ENCODE data around the gene FAHD1. TPM values are rescaled to one million over a fixed set of nuclear protein-coding genes. Genes with fewer than 3 reads are reported as not detected.

FAHD1 gene
- total and polyA plus RNA-seq, 2 donors = 22.5 to 23.6 TPM

DNA sequence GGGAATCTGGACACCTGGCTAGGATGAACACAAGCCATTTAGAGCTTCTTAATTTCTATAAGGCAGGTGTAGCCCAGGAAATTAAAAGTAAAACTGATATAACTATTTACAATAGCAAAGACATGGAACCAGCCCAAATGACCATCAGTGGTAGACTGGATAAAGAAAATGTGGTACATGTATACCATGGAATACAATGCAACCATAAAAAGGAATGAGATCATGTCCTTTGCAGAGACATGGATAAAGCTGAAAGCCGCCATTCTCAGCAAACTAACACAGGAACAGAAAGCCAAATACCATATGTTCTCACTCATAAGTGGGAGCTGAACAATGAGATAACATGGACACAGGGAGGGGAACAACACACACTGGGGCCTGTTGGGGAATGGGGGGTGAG lies 19.4 kb downstream of the FAHD1 start:
- no peak overlapping the region for H3K27ac ChIP-seq (ENCODE audit: low read depth in 1 of 2, low read length in 1 of 2)
- peaks cover 3 to 13% of the 10 kb centered on the region in 2 donors for H3K27me3 ChIP-seq (ENCODE audit: control insufficient read depth in 2 of 2, insufficient read depth in 1 of 2, low read length in 1 of 2)
- H3K4me3 ChIP-seq (ENCODE audit: low read length in 2 of 2) = no peak overlapping the region
- WGBS = 93% methylated on average over 1 of the region's 1 CpG
- H3K9me3 ChIP-seq (ENCODE audit: control insufficient read depth in 2 of 2, insufficient read depth in 1 of 2, low read length in 1 of 2) = no peaks in the 10 kb centered on the region
- DNase-seq (ENCODE audit: low read depth in 6 of 9, low spot score in 9 of 9) = no peak
- no peaks in the 10 kb centered on the region for H3K36me3 ChIP-seq (ENCODE audit: control insufficient read depth in 2 of 2, insufficient read depth in 2 of 2, low read length in 1 of 2)
- H3K4me1 ChIP-seq (ENCODE audit: control insufficient read depth in 2 of 2, insufficient read depth in 2 of 2, low read length in 2 of 2) = no peaks in the 10 kb centered on the region

DNA sequence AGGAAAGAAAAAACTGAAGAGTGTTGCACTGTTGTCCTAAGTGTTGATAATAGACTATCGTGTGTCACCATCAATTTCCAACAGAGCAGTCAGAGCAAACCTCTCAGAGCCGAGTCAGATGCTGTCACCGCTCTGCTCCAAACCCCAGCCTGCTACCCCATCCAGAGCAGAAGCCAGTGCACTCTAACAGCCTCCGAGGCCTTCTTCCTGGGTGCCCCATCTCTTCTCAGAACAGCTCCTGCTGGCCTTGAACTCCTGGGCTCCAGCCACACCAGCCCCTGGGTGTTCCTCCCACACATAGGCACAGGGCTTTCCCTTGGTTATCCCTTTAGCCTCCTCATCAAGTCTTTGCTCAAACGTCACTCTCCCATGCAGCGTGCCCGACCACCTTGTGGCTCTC lies 24.0 kb downstream of the FAHD1 start:
- Histone ChIP-seq H3K36me3 (ENCODE audit: control insufficient read depth in 2 of 2, insufficient read depth in 2 of 2, low read length in 1 of 2) (no peaks in the 10 kb centered on the region), H3K27ac (ENCODE audit: low read depth in 1 of 2, low read length in 1 of 2) (no peak overlapping the region), H3K27me3 (ENCODE audit: control insufficient read depth in 2 of 2, insufficient read depth in 1 of 2, low read length in 1 of 2) (peaks cover 4 to 19% of the 10 kb centered on the region in 2 donors), H3K4me3 (ENCODE audit: low read length in 2 of 2) (no peak overlapping the region), H3K4me1 (ENCODE audit: control insufficient read depth in 2 of 2, insufficient read depth in 2 of 2, low read length in 2 of 2) (peaks cover 5 to 16% of the 10 kb centered on the region in 2 donors), H3K9me3 (ENCODE audit: control insufficient read depth in 2 of 2, insufficient read depth in 1 of 2, low read length in 1 of 2) (no peaks in the 10 kb centered on the region)
- no peak for DNase-seq (ENCODE audit: low read depth in 6 of 9, low spot score in 9 of 9)
- WGBS = 92% methylated on average over 7 of the region's 7 CpGs

DNA sequence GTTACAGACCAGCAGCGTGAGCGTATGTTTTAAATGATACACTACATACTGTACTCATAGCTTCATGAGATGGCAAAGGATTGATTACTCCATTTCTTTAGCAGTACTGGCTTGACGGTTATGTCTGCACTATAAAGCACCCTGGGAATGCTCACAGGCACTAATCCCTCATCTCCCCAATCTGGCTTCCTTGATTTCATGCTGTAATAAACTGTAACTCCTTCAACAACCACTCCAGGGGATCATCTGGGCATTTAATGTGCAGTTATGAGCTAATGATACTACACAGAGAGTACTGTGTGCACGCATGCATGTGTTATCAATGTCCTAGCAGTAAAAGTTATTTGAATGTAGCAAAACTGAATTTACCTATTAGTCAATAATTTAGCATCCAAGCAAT lies 24.8 kb downstream of the FAHD1 start:
- no peak overlapping the region for H3K4me3 ChIP-seq (ENCODE audit: low read length in 2 of 2)
- peaks cover 2 to 17% of the 10 kb centered on the region in 2 donors for H3K27me3 ChIP-seq (ENCODE audit: control insufficient read depth in 2 of 2, insufficient read depth in 1 of 2, low read length in 1 of 2)
- H3K9me3 ChIP-seq (ENCODE audit: control insufficient read depth in 2 of 2, insufficient read depth in 1 of 2, low read length in 1 of 2) = no peaks in the 10 kb centered on the region
- peaks cover 5 to 16% of the 10 kb centered on the region in 2 donors for H3K4me1 ChIP-seq (ENCODE audit: control insufficient read depth in 2 of 2, insufficient read depth in 2 of 2, low read length in 2 of 2)
- 73% methylated on average over 4 of the region's 4 CpGs for WGBS
- no peak for DNase-seq (ENCODE audit: low read depth in 6 of 9, low spot score in 9 of 9)
- H3K27ac ChIP-seq (ENCODE audit: low read depth in 1 of 2, low read length in 1 of 2) = no peak overlapping the region
- no peaks in the 10 kb centered on the region for H3K36me3 ChIP-seq (ENCODE audit: control insufficient read depth in 2 of 2, insufficient read depth in 2 of 2, low read length in 1 of 2)

DNA sequence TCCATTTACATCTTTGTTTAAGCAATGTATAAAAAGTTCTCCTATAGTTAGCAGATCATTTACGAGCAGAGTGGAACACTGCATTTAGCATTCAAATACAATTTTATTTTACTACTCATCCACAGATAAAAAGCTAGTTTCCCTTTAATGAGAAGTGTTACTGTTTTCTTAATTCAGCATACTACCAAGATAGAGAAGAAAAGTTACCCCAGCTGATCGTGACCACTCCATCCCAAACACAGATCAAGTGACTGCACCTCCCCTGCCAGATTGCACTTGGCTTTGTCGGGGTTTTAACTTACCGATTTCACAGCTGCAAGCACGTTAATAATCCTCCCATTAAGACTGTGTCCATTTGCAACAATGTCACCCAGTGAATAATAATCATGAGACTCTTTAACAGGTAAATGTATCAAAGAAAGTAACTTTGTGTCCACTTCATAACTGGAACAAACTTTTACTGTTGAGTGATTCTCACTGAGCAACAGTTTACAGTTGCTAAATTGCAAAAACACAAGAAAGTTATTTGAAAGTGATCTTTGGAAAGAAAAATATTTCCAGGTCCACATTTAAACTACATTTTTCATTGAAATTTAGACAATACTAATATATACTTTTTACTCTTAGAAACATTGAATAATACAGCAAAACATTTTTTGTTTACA lies 30.6 kb downstream of the FAHD1 start:
- DNase-seq (ENCODE audit: low read depth in 6 of 9, low spot score in 9 of 9) = no peak
- no peak overlapping the region for H3K4me3 ChIP-seq (ENCODE audit: low read length in 2 of 2)
- H3K27ac ChIP-seq (ENCODE audit: low read depth in 1 of 2, low read length in 1 of 2) = no peak overlapping the region
- peaks cover 7 to 16% of the 10 kb centered on the region in 2 donors for H3K4me1 ChIP-seq (ENCODE audit: control insufficient read depth in 2 of 2, insufficient read depth in 2 of 2, low read length in 2 of 2)
- peaks cover 9 to 58% of the 10 kb centered on the region in 2 donors for H3K27me3 ChIP-seq (ENCODE audit: control insufficient read depth in 2 of 2, insufficient read depth in 1 of 2, low read length in 1 of 2)
- WGBS = 56% methylated on average over 5 of the region's 5 CpGs
- H3K9me3 ChIP-seq (ENCODE audit: control insufficient read depth in 2 of 2, insufficient read depth in 1 of 2, low read length in 1 of 2) = no peaks in the 10 kb centered on the region
- no peaks in the 10 kb centered on the region for H3K36me3 ChIP-seq (ENCODE audit: control insufficient read depth in 2 of 2, insufficient read depth in 2 of 2, low read length in 1 of 2)

DNA sequence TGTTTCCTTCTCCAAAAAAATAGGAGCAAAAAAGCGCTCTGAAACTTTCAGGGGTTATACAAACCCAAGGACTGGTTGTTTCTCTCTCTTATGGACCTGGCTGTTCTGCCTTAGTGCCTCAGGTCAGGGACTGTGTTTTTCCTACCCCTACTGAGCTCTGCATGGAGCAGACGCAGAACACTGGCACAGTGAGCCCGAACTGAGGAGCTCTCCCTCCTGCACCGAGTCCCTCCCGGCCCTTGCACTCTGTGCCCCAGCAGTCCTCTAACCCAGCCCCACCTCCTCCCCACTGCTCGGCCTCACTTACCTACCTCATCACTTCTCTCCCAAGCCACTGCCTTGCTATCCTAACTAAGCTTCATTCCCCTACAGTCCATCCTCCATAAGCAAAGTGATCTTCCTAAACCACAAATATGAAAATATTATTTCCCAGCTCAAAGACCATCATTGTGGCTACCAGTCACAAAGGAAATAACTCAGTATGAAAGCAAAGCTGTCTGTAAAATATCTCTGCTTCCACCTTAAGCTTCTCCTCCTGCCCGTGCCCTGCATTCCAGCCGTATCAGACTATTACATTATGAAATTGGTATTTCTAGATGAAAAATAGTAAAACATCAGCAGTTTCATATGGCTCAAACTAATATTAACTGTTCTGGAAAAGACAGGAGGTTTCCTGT lies 31.3 kb downstream of the FAHD1 start:
- no peaks in the 10 kb centered on the region for H3K9me3 ChIP-seq (ENCODE audit: control insufficient read depth in 2 of 2, insufficient read depth in 1 of 2, low read length in 1 of 2)
- H3K27me3 ChIP-seq (ENCODE audit: control insufficient read depth in 2 of 2, insufficient read depth in 1 of 2, low read length in 1 of 2) = peaks cover 9 to 60% of the 10 kb centered on the region in 2 donors
- H3K4me3 ChIP-seq (ENCODE audit: low read length in 2 of 2) = no peak overlapping the region
- H3K27ac ChIP-seq (ENCODE audit: low read depth in 1 of 2, low read length in 1 of 2) = no peak overlapping the region
- WGBS = 20% methylated on average over 8 of the region's 8 CpGs
- no peak for DNase-seq (ENCODE audit: low read depth in 6 of 9, low spot score in 9 of 9)
- peaks cover 7 to 16% of the 10 kb centered on the region in 2 donors for H3K4me1 ChIP-seq (ENCODE audit: control insufficient read depth in 2 of 2, insufficient read depth in 2 of 2, low read length in 2 of 2)
- no peaks in the 10 kb centered on the region for H3K36me3 ChIP-seq (ENCODE audit: control insufficient read depth in 2 of 2, insufficient read depth in 2 of 2, low read length in 1 of 2)

DNA sequence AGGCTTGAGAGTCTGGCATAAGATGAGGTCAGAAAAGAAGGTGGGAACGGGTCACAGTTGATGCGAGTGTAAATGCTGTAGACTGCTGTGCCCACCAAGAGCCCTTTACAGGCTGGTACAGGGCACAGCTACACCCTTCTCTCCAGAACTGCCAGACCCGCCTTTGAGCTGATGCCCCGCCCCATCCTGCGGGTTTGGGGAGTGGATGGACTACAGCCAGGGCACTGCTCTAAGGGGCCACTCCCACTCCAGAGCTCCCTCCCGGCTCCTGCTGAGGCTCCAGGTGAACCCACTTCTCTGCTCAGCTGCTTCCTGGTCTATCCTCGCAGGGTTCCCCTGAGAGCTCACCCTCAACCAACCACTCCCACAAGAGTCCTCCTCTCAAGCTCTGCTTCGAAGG lies 32.6 kb downstream of the FAHD1 start:
- no peak for DNase-seq (ENCODE audit: low read depth in 6 of 9, low spot score in 9 of 9)
- H3K9me3 ChIP-seq (ENCODE audit: control insufficient read depth in 2 of 2, insufficient read depth in 1 of 2, low read length in 1 of 2) = no peaks in the 10 kb centered on the region
- H3K4me1 ChIP-seq (ENCODE audit: control insufficient read depth in 2 of 2, insufficient read depth in 2 of 2, low read length in 2 of 2) = peaks cover 4 to 11% of the 10 kb centered on the region in 2 donors
- H3K36me3 ChIP-seq (ENCODE audit: control insufficient read depth in 2 of 2, insufficient read depth in 2 of 2, low read length in 1 of 2) = no peaks in the 10 kb centered on the region
- WGBS = 35% methylated on average over 8 of the region's 8 CpGs
- H3K27me3 ChIP-seq (ENCODE audit: control insufficient read depth in 2 of 2, insufficient read depth in 1 of 2, low read length in 1 of 2) = peaks cover 9 to 66% of the 10 kb centered on the region in 2 donors
- H3K4me3 ChIP-seq (ENCODE audit: low read length in 2 of 2) = no peak overlapping the region
- no peak overlapping the region for H3K27ac ChIP-seq (ENCODE audit: low read depth in 1 of 2, low read length in 1 of 2)

DNA sequence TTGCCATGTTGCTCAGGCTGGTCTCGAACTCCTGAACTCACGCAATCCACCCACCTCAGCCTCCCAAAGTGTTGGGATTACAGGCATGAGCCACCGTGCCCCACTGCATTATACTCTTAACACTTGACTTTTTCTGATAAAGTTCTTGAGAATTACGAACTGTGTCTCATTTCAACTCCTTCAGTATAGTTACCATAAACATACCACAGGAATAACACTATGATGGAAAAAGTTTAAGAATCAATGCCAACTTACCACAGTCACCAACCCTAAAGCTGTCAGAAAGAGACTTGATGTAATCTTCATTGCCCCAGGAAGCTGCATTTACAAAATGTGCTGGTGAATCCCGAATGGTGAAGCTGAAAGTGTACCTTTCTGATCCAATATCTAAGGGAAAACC lies 34.7 kb downstream of the FAHD1 start:
- no peak for DNase-seq (ENCODE audit: low read depth in 6 of 9, low spot score in 9 of 9)
- Histone ChIP-seq H3K27me3 (ENCODE audit: control insufficient read depth in 2 of 2, insufficient read depth in 1 of 2, low read length in 1 of 2) (peaks cover 9 to 76% of the 10 kb centered on the region in 2 donors), H3K36me3 (ENCODE audit: control insufficient read depth in 2 of 2, insufficient read depth in 2 of 2, low read length in 1 of 2) (no peaks in the 10 kb centered on the region), H3K9me3 (ENCODE audit: control insufficient read depth in 2 of 2, insufficient read depth in 1 of 2, low read length in 1 of 2) (no peaks in the 10 kb centered on the region), H3K27ac (ENCODE audit: low read depth in 1 of 2, low read length in 1 of 2) (no peak overlapping the region), H3K4me1 (ENCODE audit: control insufficient read depth in 2 of 2, insufficient read depth in 2 of 2, low read length in 2 of 2) (peaks cover 0 to 2% of the 10 kb centered on the region in 2 donors), H3K4me3 (ENCODE audit: low read length in 2 of 2) (no peak overlapping the region)
- WGBS = 87% methylated on average over 5 of the region's 5 CpGs

DNA sequence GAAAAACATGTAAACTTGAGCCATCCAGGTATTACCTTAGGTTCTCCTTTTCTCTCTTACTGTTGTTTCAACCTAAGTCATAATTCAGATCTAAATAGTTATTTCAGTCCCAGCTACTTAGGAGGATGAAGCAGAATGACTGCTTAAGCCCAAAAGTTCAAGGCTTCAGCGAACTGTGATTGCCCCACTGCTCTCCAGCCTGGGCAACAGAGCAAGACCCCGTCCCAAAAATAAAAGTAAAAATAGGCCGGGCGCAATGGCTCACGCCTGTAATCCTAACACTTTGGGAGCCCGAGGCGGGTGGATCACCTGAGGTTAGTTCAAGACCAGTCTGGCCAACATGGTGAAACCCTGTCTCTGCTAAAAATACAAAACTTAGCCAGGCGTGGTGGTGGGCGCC lies 35.4 kb downstream of the FAHD1 start:
- H3K27me3 ChIP-seq (ENCODE audit: control insufficient read depth in 2 of 2, insufficient read depth in 1 of 2, low read length in 1 of 2) = peaks cover 9 to 75% of the 10 kb centered on the region in 2 donors
- no peak overlapping the region for H3K4me3 ChIP-seq (ENCODE audit: low read length in 2 of 2)
- no peaks in the 10 kb centered on the region for H3K36me3 ChIP-seq (ENCODE audit: control insufficient read depth in 2 of 2, insufficient read depth in 2 of 2, low read length in 1 of 2)
- no peak for DNase-seq (ENCODE audit: low read depth in 6 of 9, low spot score in 9 of 9)
- H3K9me3 ChIP-seq (ENCODE audit: control insufficient read depth in 2 of 2, insufficient read depth in 1 of 2, low read length in 1 of 2) = no peaks in the 10 kb centered on the region
- H3K4me1 ChIP-seq (ENCODE audit: control insufficient read depth in 2 of 2, insufficient read depth in 2 of 2, low read length in 2 of 2) = peaks cover 0 to 2% of the 10 kb centered on the region in 2 donors
- H3K27ac ChIP-seq (ENCODE audit: low read depth in 1 of 2, low read length in 1 of 2) = no peak overlapping the region
- WGBS = 93% methylated on average over 9 of the region's 9 CpGs

DNA sequence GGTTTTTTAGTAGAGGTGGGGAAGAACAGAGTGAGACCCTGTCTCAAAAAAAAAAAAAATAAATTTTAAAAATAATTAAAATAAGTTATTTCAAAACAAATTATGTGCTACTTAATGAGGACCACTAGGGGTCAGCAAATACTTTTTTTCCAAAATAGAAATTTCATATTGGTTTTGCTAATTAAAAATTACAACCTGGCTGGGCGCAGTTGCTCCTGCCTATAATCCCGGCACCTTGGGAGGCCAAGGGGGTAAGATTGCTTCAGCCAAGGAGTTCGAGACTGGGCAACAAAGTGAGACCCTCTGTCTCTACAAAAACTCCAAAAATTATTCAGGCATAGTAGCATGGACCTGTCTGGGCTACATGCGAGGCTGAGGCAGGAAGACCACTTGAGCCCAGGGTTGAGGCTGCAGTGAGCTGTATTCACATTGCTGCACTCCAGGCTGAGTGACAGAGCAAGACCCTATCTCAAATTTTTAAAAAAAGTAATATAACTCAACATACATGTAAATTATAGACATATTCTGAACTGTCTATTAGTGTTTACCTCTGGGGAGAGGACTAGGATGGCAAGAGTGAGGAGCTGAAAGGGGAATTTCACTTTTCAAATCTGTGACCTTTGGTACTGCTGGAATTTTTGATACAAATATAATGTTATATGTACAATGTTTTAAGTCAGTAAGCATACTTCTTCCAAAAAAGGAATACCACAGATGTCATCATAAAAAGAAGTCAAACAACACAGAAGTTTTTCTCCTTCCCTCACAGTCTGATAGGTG lies 36.9 kb downstream of the FAHD1 start:
- WGBS = 25% methylated on average over 4 of the region's 4 CpGs
- Histone ChIP-seq H3K4me1 (ENCODE audit: control insufficient read depth in 2 of 2, insufficient read depth in 2 of 2, low read length in 2 of 2) (no peaks in the 10 kb centered on the region), H3K36me3 (ENCODE audit: control insufficient read depth in 2 of 2, insufficient read depth in 2 of 2, low read length in 1 of 2) (no peaks in the 10 kb centered on the region), H3K4me3 (ENCODE audit: low read length in 2 of 2) (no peak overlapping the region), H3K27ac (ENCODE audit: low read depth in 1 of 2, low read length in 1 of 2) (no peak overlapping the region), H3K27me3 (ENCODE audit: control insufficient read depth in 2 of 2, insufficient read depth in 1 of 2, low read length in 1 of 2) (peaks cover 2 to 60% of the 10 kb centered on the region in 2 donors), H3K9me3 (ENCODE audit: control insufficient read depth in 2 of 2, insufficient read depth in 1 of 2, low read length in 1 of 2) (no peaks in the 10 kb centered on the region)
- peak in 5 of 9 donors; percentile 10 to 53 (median 27) for DNase-seq (ENCODE audit: low read depth in 6 of 9, low spot score in 9 of 9)
